Naive thymus-derived CD8-positive, alpha-beta T cell (primary cell): ENCODE results near the gene TBC1D12. TPM values are rescaled to one million over a fixed set of nuclear protein-coding genes. Genes with fewer than 3 reads are reported as not detected.

Experiments used
- ATAC-seq, 2 donors: fragments of 150-1000 bp; cut with Tn5 transposase in 1 of 2; sonication (Bioruptor Pico), chemical (Tn5 transposase) in 1 of 2; 1 replicate in 1 of 2; 2 replicates in 1 of 2; pipeline ENCODE4 v1.10.0; 2021; ENCODE audit warnings: mild to moderate bottlenecking in 2 of 2, moderate library complexity in 2 of 2
- POLR2A ChIA-PET: fragments of 350-600 bp; sonication (Branson Sonifier 250); formaldehyde crosslinking; loops from one replicate; lab custom pipeline; 2021; ENCODE audit warnings: antibody characterized with exemption; lab: Charles Lee
- DNase-seq, 10 donors: peaks; one replicate each; pipeline versions ENCODE4 v3.0.0 to v3.0.0-alpha.2; 2020 to 2022
- H3K27ac Mint-ChIP-seq, 10 donors: one replicate each; pipeline ENCODE4 v1.8.0; 2020 to 2022; ENCODE audit warnings: mild to moderate bottlenecking in 10 of 10, mixed read lengths in 10 of 10, moderate library complexity in 4 of 10, inconsistent platforms in 1 of 10
- H3K27me3 Mint-ChIP-seq, 5 donors: one replicate each; pipeline ENCODE4 v1.8.0; 2021 to 2022; ENCODE audit warnings: mixed read lengths in 5 of 5
- H3K36me3 Mint-ChIP-seq, 3 donors: one replicate each; pipeline ENCODE4 v1.8.0; 2020 to 2022; ENCODE audit warnings: mixed read lengths in 3 of 3, mild to moderate bottlenecking in 2 of 3, inconsistent platforms in 1 of 3
- H3K4me1 Mint-ChIP-seq, 4 donors: one replicate each; pipeline ENCODE4 v1.8.0; 2021 to 2022; ENCODE audit warnings: mixed read lengths in 4 of 4
- H3K4me3 Mint-ChIP-seq, 10 donors: one replicate each; pipeline ENCODE4 v1.8.0; 2020 to 2022; ENCODE audit warnings: mild to moderate bottlenecking in 10 of 10, mixed read lengths in 10 of 10, moderate library complexity in 6 of 10, inconsistent platforms in 1 of 10
- H3K9me3 Mint-ChIP-seq, 9 donors: one replicate each; pipeline ENCODE4 v1.8.0; 2020 to 2022; ENCODE audit warnings: mixed read lengths in 9 of 9, mild to moderate bottlenecking in 3 of 9, inconsistent platforms in 1 of 9, moderate library complexity in 1 of 9
- polyA plus RNA-seq, 3 donors: library from polyadenylated mRNA; unstranded; fragments of 300-500 nt; fragmentation: Illumina TruSeq; gene quantifications; one replicate each; pipeline ENCODE4 v1.2.3, GENCODE V29; 2021
- total RNA-seq, 8 experiments: library from RNA in 2 of 8; stranded (reverse) in 2 of 8; gene quantifications; one replicate each; pipeline ENCODE4 v1.2.3 and lab custom pipeline; 2021 to 2026

Gene TBC1D12
- total and polyA plus RNA-seq, 5 experiments from 2014 or later = 0.18 TPM; not detected in 4

DNA sequence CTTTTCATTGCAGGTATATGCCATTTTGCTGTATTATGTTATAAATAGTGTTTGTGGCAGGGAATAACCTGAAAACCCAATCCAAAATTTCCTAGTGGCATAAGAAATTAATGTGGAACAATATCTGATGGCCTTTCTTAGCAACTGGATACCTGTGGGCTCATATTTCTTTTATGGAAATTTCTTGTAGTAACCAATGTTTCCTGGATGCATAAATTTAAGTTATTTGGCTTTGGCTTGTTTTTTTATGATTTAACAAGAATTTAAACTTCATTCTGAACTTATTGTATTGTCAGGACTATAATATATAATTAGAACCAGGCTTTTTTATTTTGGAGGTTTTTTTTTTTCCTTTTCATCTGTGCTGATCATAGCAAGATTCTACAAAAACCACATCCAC, 30.1 kb downstream of the TBC1D12 start:
- Mint-ChIP-seq H3K4me3 (no peak overlapping the region), H3K27ac (no peak overlapping the region), H3K4me1 (no peaks in the 10 kb centered on the region), H3K36me3 (peaks cover 0 to 6% (median 0%) of the 10 kb centered on the region in 3 donors), H3K27me3 (peaks cover 4 to 14% (median 6%) of the 10 kb centered on the region in 5 donors), H3K9me3 (peaks cover 0 to 10% (median 6%) of the 10 kb centered on the region in 9 donors)
- POLR2A ChIA-PET = no interaction called here
- DNase-seq (no peak), ATAC-seq (no peak)

- Mint-ChIP-seq H3K27me3 (peaks cover 4 to 22% (median 19%) of the 10 kb centered on the region in 5 donors), H3K36me3 (peaks cover 0 to 13% (median 0%) of the 10 kb centered on the region in 3 donors), H3K9me3 (peaks cover 0 to 15% (median 6%) of the 10 kb centered on the region in 9 donors), H3K27ac (no peak overlapping the region), H3K4me3 (no peak overlapping the region), H3K4me1 (no peaks in the 10 kb centered on the region)
- no peak for DNase-seq
- ATAC-seq = no peak
- POLR2A ChIA-PET = no interaction called here
Measured at GRCh38 chr10:94439275-94439861, 37.0 kb downstream of the TBC1D12 start.

DNA sequence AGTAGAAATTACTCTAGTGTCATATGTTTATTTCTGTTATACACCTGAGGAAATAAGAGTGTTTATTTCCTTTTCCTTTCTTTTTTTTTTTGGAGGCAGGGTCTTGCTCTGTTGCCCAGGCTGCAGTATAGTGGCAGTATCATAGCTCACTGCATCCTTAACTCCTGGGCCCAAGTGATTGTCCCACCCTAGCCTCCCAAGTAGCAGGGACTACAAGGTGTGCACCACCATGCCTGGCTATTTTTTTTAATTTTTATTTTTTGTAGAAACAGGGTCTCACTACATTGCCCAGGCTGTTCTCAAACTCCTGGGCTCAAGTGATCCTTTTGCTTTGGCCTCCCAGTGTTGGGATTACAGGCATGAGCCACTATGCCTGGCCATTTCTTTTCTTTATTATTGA, 37.8 kb downstream of the TBC1D12 start:
- ATAC-seq (no peak), DNase-seq (no peak)
- Mint-ChIP-seq H3K27ac (no peak overlapping the region), H3K4me1 (no peaks in the 10 kb centered on the region), H3K27me3 (peaks cover 4 to 22% (median 19%) of the 10 kb centered on the region in 5 donors), H3K4me3 (no peak overlapping the region), H3K36me3 (peaks cover 0 to 13% (median 0%) of the 10 kb centered on the region in 3 donors), H3K9me3 (peaks cover 0 to 15% (median 6%) of the 10 kb centered on the region in 9 donors)
- POLR2A ChIA-PET = no interaction called here

DNA sequence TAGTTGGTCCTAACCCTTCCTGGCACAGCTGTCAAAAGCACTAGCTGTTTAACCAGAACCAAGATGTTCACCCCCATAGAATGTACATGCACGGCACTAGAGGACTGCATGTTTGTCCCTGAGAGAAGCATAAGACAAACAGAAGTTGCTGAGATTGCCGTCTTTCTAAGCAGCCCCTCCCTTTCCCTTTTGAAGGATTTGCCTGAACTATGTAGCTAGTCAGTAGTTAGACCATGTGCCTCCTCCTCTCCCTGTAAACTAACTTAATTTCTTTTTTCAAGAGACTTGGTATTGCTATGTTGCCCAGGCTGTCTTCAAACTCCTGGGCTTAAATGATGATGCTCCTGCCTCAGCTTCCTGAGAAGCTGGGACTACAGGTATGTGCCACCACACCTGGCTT, 40.7 kb downstream of the TBC1D12 start:
- H3K9me3 Mint-ChIP-seq = peaks cover 0 to 2% (median 0%) of the 10 kb centered on the region in 9 donors
- H3K4me1 Mint-ChIP-seq = no peaks in the 10 kb centered on the region
- POLR2A ChIA-PET = no interaction called here
- H3K27me3 Mint-ChIP-seq = peaks cover 9 to 26% (median 20%) of the 10 kb centered on the region in 5 donors
- ATAC-seq = no peak
- no peak overlapping the region for H3K27ac Mint-ChIP-seq
- no peak for DNase-seq
- no peak overlapping the region for H3K4me3 Mint-ChIP-seq
- peaks cover 0 to under 1% (median 0%) of the 10 kb centered on the region in 3 donors for H3K36me3 Mint-ChIP-seq

GRCh38 chr10:94443549-94443948, 41.2 kb downstream of the TBC1D12 start:
- peaks cover 0 to 2% (median 0%) of the 10 kb centered on the region in 9 donors for H3K9me3 Mint-ChIP-seq
- H3K4me1 Mint-ChIP-seq = no peaks in the 10 kb centered on the region
- POLR2A ChIA-PET = no interaction called here
- ATAC-seq (no peak), DNase-seq (no peak)
- no peaks in the 10 kb centered on the region for H3K36me3 Mint-ChIP-seq
- H3K4me3 Mint-ChIP-seq = no peak overlapping the region
- H3K27ac Mint-ChIP-seq = no peak overlapping the region
- peaks cover 9 to 26% (median 20%) of the 10 kb centered on the region in 5 donors for H3K27me3 Mint-ChIP-seq

GRCh38 chr10:94450782-94451181, 48.4 kb downstream of the TBC1D12 start:
- POLR2A ChIA-PET = no interaction called here
- H3K27ac Mint-ChIP-seq = no peak overlapping the region
- peaks cover 1 to 8% (median 7%) of the 10 kb centered on the region in 5 donors for H3K27me3 Mint-ChIP-seq
- DNase-seq (no peak), ATAC-seq (no peak)
- no peak overlapping the region for H3K4me3 Mint-ChIP-seq
- no peaks in the 10 kb centered on the region for H3K4me1 Mint-ChIP-seq
- H3K9me3 Mint-ChIP-seq = peaks cover 0 to 10% (median 2%) of the 10 kb centered on the region in 9 donors
- peaks cover 0 to 5% (median 0%) of the 10 kb centered on the region in 3 donors for H3K36me3 Mint-ChIP-seq

DNA sequence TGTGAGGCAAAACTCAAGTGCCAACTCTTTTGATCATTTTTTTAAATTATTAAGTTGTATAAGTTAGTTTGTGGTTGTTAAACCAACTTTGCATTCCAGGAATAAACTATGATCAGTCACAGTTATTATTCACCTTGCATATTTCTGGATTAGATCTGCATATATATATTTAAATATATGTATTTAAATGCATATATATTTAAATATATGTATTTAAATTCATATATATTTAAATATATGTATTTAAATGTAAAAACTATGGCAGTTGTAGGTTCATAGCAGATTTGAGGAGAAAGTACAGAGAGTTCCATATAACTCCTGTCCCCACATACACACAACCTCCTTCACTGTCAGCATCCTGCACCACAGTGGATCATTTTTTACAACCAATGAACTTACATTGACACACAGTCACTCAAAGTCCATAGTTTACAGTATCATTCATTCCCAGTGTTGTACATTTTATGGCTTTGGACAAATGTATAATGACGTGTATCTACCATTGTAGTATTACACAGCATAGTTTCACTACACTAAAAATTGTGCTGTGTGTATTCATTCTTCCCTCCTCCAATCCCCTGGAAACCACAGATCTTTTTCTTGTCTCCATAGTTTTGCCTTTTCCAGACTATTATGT, 49.7 kb downstream of the TBC1D12 start:
- no peak overlapping the region for H3K4me3 Mint-ChIP-seq
- no peaks in the 10 kb centered on the region for H3K4me1 Mint-ChIP-seq
- no peak overlapping the region for H3K27ac Mint-ChIP-seq
- H3K36me3 Mint-ChIP-seq = peaks cover 0 to 5% (median 0%) of the 10 kb centered on the region in 3 donors
- POLR2A ChIA-PET = no interaction called here
- peaks cover 3 to 9% (median 5%) of the 10 kb centered on the region in 5 donors for H3K27me3 Mint-ChIP-seq
- DNase-seq (no peak), ATAC-seq (no peak)
- peaks cover 0 to 15% (median 4%) of the 10 kb centered on the region in 9 donors for H3K9me3 Mint-ChIP-seq

GRCh38 chr10:94456942-94457341, 54.6 kb downstream of the TBC1D12 start:
- Mint-ChIP-seq H3K27me3 (peaks cover 5 to 20% (median 15%) of the 10 kb centered on the region in 5 donors), H3K36me3 (peaks cover 0 to 13% (median 0%) of the 10 kb centered on the region in 3 donors), H3K27ac (no peak overlapping the region), H3K4me3 (no peak overlapping the region), H3K4me1 (no peaks in the 10 kb centered on the region), H3K9me3 (peaks cover 0 to 37% (median 10%) of the 10 kb centered on the region in 9 donors)
- DNase-seq = no peak
- POLR2A ChIA-PET = no interaction called here
- ATAC-seq = no peak

- POLR2A ChIA-PET = no interaction called here
- Mint-ChIP-seq H3K27me3 (peaks cover 2 to 20% (median 19%) of the 10 kb centered on the region in 5 donors), H3K4me3 (no peak overlapping the region), H3K4me1 (no peaks in the 10 kb centered on the region), H3K36me3 (peaks cover 0 to 8% (median 0%) of the 10 kb centered on the region in 3 donors), H3K9me3 (peaks cover 0 to 38% (median 10%) of the 10 kb centered on the region in 9 donors), H3K27ac (no peak overlapping the region)
- ATAC-seq = no peak
- peak in 1 of 10 donors; percentile 3 for DNase-seq
Measured at GRCh38 chr10:94459385-94459784, 57.0 kb downstream of the TBC1D12 start.

DNA sequence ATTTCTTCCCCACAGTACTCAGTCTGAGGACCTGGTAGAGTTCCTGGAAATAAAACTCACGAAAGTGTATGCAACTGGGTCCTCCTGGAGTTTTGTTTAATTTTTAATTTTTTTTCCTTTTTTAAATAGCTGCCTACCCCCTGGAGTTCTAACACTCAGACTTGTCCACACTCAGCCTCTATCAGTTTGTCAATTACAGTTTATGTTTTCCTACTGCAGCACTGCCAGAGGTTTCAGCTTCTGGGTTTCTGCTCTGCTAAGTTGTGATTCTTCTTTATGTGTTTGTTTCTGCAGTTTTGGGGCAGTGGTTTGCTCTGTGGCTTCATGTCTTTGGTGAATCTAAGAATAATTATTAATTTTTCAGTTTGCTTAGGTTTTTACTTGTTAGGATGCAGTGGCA, 59.2 kb downstream of the TBC1D12 start:
- ATAC-seq (no peak), DNase-seq (no peak)
- no peak overlapping the region for H3K27ac Mint-ChIP-seq
- no peaks in the 10 kb centered on the region for H3K4me1 Mint-ChIP-seq
- peaks cover 2 to 20% (median 10%) of the 10 kb centered on the region in 5 donors for H3K27me3 Mint-ChIP-seq
- no peak overlapping the region for H3K4me3 Mint-ChIP-seq
- POLR2A ChIA-PET = no interaction called here
- peaks cover 0 to 33% (median 3%) of the 10 kb centered on the region in 9 donors for H3K9me3 Mint-ChIP-seq
- H3K36me3 Mint-ChIP-seq = peaks cover 0 to 8% (median 0%) of the 10 kb centered on the region in 3 donors

DNA sequence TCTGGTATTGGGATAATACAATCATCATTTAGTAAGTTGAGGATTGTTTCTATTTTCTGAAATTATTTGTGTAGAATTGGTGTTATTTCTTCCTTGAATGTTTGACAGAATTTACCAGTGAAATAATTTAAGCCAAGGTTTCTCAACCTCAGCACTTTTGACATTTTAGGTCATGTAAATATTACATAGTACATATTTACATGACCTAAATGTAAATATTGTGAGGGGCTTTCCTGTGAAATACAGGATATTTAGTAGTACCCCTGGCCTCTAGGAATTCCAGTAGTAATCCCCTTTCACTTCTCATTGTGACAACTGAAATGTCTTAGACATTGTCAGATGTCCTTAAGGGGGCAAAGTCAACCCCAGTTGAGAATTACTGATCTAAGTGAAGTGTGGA, 59.8 kb downstream of the TBC1D12 start:
- Mint-ChIP-seq H3K36me3 (peaks cover 0 to 8% (median 0%) of the 10 kb centered on the region in 3 donors), H3K4me3 (no peak overlapping the region), H3K9me3 (peaks cover 0 to 33% (median 3%) of the 10 kb centered on the region in 9 donors), H3K4me1 (no peaks in the 10 kb centered on the region), H3K27me3 (peaks cover 2 to 20% (median 10%) of the 10 kb centered on the region in 5 donors), H3K27ac (no peak overlapping the region)
- POLR2A ChIA-PET = no interaction called here
- ATAC-seq (no peak), DNase-seq (no peak)

DNA sequence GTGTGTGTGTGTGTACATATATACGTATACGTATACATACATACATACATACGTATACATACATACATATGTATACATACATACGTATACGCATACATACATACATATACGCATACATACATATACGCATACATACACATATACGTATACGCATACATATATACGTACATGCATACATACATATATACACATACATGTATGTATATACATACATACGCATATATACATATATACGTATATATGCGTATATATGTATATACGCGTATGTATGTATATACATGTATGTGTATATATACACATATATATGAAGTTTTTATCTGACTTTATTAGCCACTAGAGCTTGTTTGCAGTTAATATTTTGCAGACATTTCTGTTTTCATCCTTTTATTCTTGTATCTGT, 63.3 kb downstream of the TBC1D12 start:
- Mint-ChIP-seq H3K9me3 (peaks cover 0 to 23% (median under 1%) of the 10 kb centered on the region in 9 donors), H3K4me3 (no peak overlapping the region)
- DNase-seq = no peak

GRCh38 chr10:94481410-94481809, 79.1 kb downstream of the TBC1D12 start:
- POLR2A ChIA-PET = no interaction called here
- Mint-ChIP-seq H3K36me3 (no peaks in the 10 kb centered on the region), H3K27ac (no peak overlapping the region), H3K4me3 (no peak overlapping the region), H3K27me3 (peaks cover under 1 to 4% (median 3%) of the 10 kb centered on the region in 5 donors), H3K4me1 (no peaks in the 10 kb centered on the region), H3K9me3 (peaks cover 0 to 16% (median 4%) of the 10 kb centered on the region in 9 donors)
- DNase-seq = no peak
- no peak for ATAC-seq

More for the DNA sequence above, 63.3 kb downstream of the TBC1D12 start:
- Mint-ChIP-seq H3K4me1 (no peaks in the 10 kb centered on the region), H3K27me3 (peaks cover 3 to 14% (median 10%) of the 10 kb centered on the region in 5 donors), H3K27ac (no peak overlapping the region), H3K36me3 (peaks cover 0 to 3% (median 0%) of the 10 kb centered on the region in 3 donors)
- POLR2A ChIA-PET = no interaction called here
- no peak for ATAC-seq
